Right renal cortex interstitium (tissue), 3 donors: Measurements from ENCODE around the gene NAV2. TPM values are rescaled to one million over a fixed set of nuclear protein-coding genes. Genes with fewer than 3 reads are reported as not detected.

Source experiments
- DNase-seq, 3 donors: peaks; one replicate each; pipeline ENCODE4 v3.0.0-alpha.2; 2013; ENCODE audit warnings: low read depth in 3 of 3, low spot score in 2 of 3
- polyA plus RNA-seq, 3 donors: library from polyadenylated mRNA; unstranded; fragments of 120-200 nt; gene quantifications; one replicate each; pipeline ENCODE4 v1.2.1, GENCODE V29; 2013; ENCODE audit not compliant: insufficient read length in 3 of 3

NAV2 gene
- polyA plus RNA-seq, 3 donors, result 32.9 to 38.0 (median 34.6) TPM

GRCh38 chr11:20025332-20025840 lies 312.7 kb downstream of the NAV2 start:
- no peak for DNase-seq

- no peak for DNase-seq
These were observed 314.3 kb downstream of the NAV2 start for GRCh38 chr11:20026629-20027555.

GRCh38 chr11:20027556-20028013 lies 314.9 kb downstream of the NAV2 start:
- no peak for DNase-seq

- DNase-seq, result no peak
These were observed 316.6 kb downstream of the NAV2 start for GRCh38 chr11:20029193-20029592.

- DNase-seq, result no peak
These were observed 317.8 kb downstream of the NAV2 start for GRCh38 chr11:20030472-20030871.

- no peak for DNase-seq
These were observed 318.7 kb downstream of the NAV2 start for GRCh38 chr11:20031155-20032001.

GRCh38 chr11:20032127-20032526 lies 319.5 kb downstream of the NAV2 start:
- DNase-seq, result no peak

- no peak for DNase-seq
These were observed 320.1 kb downstream of the NAV2 start for GRCh38 chr11:20032577-20033260.

GRCh38 chr11:20033806-20034205 lies 321.2 kb downstream of the NAV2 start:
- DNase-seq, result no peak

- DNase-seq, result no peak
These were observed 322.3 kb downstream of the NAV2 start for GRCh38 chr11:20034941-20035340.

- no peak for DNase-seq
These were observed 322.7 kb downstream of the NAV2 start for GRCh38 chr11:20035375-20035700.

- no peak for DNase-seq
These were observed 323.3 kb downstream of the NAV2 start for GRCh38 chr11:20035701-20036601.

- DNase-seq, result no peak
These were observed 324.1 kb downstream of the NAV2 start for GRCh38 chr11:20036626-20037335.

GRCh38 chr11:20037396-20038153 lies 324.9 kb downstream of the NAV2 start:
- no peak for DNase-seq

GRCh38 chr11:20038412-20038811 lies 325.8 kb downstream of the NAV2 start:
- DNase-seq, result no peak

GRCh38 chr11:20038972-20039371 lies 326.3 kb downstream of the NAV2 start:
- DNase-seq, result no peak

- no peak for DNase-seq
These were observed 328.9 kb downstream of the NAV2 start for GRCh38 chr11:20041499-20041898.

GRCh38 chr11:20042045-20042639 lies 329.5 kb downstream of the NAV2 start:
- no peak for DNase-seq
